Gastrocnemius medialis (tissue), 4 donors: ENCODE data around the gene LSM5.

Source experiments
- POLR2A ChIP-seq, 2 donors: fragments of 450-650 bp; IDR thresholded peaks; one replicate each; pipeline ENCODE4 v1.6.1; 2017; ENCODE audit warnings: antibody characterized with exemption in 2 of 2, mild to moderate bottlenecking in 2 of 2, moderate library complexity in 2 of 2
- TF ChIP-seq, protein P1 (sequence below), 5 experiments: fragments of 450-650 bp in 3 of 5; fragments of 200-600 bp in 2 of 5; sonication (generic) in 2 of 5; IDR thresholded peaks in 4 of 5; conservative IDR thresholded peaks in 1 of 5; 1 replicate in 4 of 5; 2 replicates in 1 of 5; pipeline ENCODE4 v1.5.1; 2016 to 2019; ENCODE audit warnings: antibody characterized with exemption in 5 of 5, mild to moderate bottlenecking in 3 of 5, moderate library complexity in 3 of 5

DNA sequence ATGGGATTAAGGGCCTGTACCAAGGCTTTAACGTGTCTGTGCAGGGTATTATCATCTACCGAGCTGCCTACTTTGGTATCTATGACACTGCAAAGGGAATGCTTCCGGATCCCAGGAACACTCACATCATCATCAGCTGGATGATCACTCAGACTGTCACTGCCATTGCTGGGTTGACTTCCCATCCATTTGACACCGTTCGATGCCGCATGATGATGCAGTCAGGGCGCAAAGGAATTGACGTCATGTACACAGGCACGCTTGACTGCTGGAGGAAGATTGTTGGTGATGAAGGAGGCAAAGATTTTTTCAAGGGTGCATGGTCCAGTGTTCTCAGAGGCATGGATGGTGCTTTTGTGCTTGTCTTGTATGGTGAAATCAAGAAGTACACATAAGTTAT lies 18.2 kb downstream of the LSM5 start:
- TF ChIP-seq, protein P1, sequence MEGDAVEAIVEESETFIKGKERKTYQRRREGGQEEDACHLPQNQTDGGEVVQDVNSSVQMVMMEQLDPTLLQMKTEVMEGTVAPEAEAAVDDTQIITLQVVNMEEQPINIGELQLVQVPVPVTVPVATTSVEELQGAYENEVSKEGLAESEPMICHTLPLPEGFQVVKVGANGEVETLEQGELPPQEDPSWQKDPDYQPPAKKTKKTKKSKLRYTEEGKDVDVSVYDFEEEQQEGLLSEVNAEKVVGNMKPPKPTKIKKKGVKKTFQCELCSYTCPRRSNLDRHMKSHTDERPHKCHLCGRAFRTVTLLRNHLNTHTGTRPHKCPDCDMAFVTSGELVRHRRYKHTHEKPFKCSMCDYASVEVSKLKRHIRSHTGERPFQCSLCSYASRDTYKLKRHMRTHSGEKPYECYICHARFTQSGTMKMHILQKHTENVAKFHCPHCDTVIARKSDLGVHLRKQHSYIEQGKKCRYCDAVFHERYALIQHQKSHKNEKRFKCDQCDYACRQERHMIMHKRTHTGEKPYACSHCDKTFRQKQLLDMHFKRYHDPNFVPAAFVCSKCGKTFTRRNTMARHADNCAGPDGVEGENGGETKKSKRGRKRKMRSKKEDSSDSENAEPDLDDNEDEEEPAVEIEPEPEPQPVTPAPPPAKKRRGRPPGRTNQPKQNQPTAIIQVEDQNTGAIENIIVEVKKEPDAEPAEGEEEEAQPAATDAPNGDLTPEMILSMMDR (IDR thresholded peaks at IDR 0.05 in 4 of 5, conservative IDR thresholded peaks at IDR 0.05 in 1 of 5) = no peak
- no peak for TF ChIP-seq POLR2A (IDR thresholded peaks at IDR 0.05)
